GM12878 (cell line): Measurements from ENCODE around the gene VGLL4. TPM values are rescaled to one million over a fixed set of nuclear protein-coding genes. Genes with fewer than 3 reads are reported as not detected.

Source experiments
- ATAC-seq: fragments of 200-7000 bp; cut with Tn5 transposase; 3 replicates; pipeline ENCODE4 v1.9.1; 2020; ENCODE audit warnings: mild to moderate bottlenecking, moderate library complexity
- BruUV-seq: library from RNA; stranded (reverse); fragments of 400-500 nt; replicated peaks from 2 replicates; lab custom pipeline; 2021; lab: Mats Ljungman, UMichigan
- CTCF ChIA-PET: fragments of 300-600 bp; sonication (Branson Sonifier 250); formaldehyde crosslinking; extraction: SDS; loops from one replicate; lab custom pipeline; 2021; ENCODE audit warnings: inconsistent platforms; lab: Yijun Ruan, JAX
- POLR2A ChIA-PET: fragments of 350-600 bp; formaldehyde crosslinking; extraction: SDS; loops from one replicate; lab custom pipeline; 2021; ENCODE audit warnings: inconsistent platforms; lab: Charles Lee
- RAD21 ChIA-PET: fragments of 300-600 bp; sonication (Branson Sonifier 250); formaldehyde crosslinking; loops from one replicate; lab custom pipeline; 2023; ENCODE audit warnings: antibody characterized with exemption; ENCODE audit not compliant: unreplicated experiment; lab: Charles Lee
- SMC1A ChIA-PET: fragments of 300-600 bp; sonication (Branson Sonifier 250); formaldehyde crosslinking; loops from one replicate; lab custom pipeline; 2023; ENCODE audit not compliant: unreplicated experiment, uncharacterized antibody; lab: Charles Lee
- DNase-seq: peaks from one replicate; pipeline ENCODE4 v3.0.0-alpha.2; 2011; ENCODE audit warnings: low read depth, low spot score
- FAIRE-seq: peaks from 3 replicates; lab custom pipeline; 2011; peaks lifted over from hg19 to GRCh38; lab: Jason Lieb, UNC
- H2AFZ ChIP-seq: 2 replicates; pipeline ENCODE4 v1.6.0; 2011; ENCODE audit warnings: low read depth, low read length, control low read depth; ENCODE audit not compliant: control insufficient read depth
- H3K27ac ChIP-seq: 2 replicates; pipeline ENCODE4 v1.5.1; 2011; ENCODE audit warnings: control low read depth; ENCODE audit not compliant: control insufficient read depth, insufficient read depth
- H3K27me3 ChIP-seq, 2 experiments: replicated peaks in 1 of 2; 2 replicates each; pipeline versions ENCODE4 v1.6.0 to v1.6.1; 2011; ENCODE audit warnings: low read length in 1 of 2; ENCODE audit not compliant: control insufficient read depth in 2 of 2, insufficient read depth in 2 of 2
- H3K36me3 ChIP-seq, 2 experiments: 2 replicates each; pipeline ENCODE4 v1.5.1; 2011; ENCODE audit warnings: low read length in 1 of 2; ENCODE audit not compliant: control insufficient read depth in 2 of 2, insufficient read depth in 2 of 2
- H3K4me1 ChIP-seq: 2 replicates; pipeline ENCODE4 v1.6.1; 2011; ENCODE audit warnings: mild to moderate bottlenecking, low read length, moderate library complexity, mixed read lengths; ENCODE audit not compliant: control insufficient read depth, insufficient read depth
- H3K4me2 ChIP-seq: 2 replicates; pipeline ENCODE4 v1.6.0; 2011; ENCODE audit warnings: control low read depth; ENCODE audit not compliant: control insufficient read depth, insufficient read depth
- H3K4me3 ChIP-seq: fragments of 200-600 bp; sonication (generic); 2 replicates; pipeline ENCODE4 v1.5.1; 2016
- H3K79me2 ChIP-seq: 2 replicates; pipeline ENCODE4 v1.6.0; 2011; ENCODE audit warnings: low read length; ENCODE audit not compliant: control insufficient read depth, insufficient read depth
- H3K9ac ChIP-seq: 2 replicates; pipeline ENCODE4 v1.8.0; 2011; ENCODE audit warnings: low read length, control low read depth, mixed read lengths; ENCODE audit not compliant: control insufficient read depth, insufficient read depth
- H3K9me3 ChIP-seq: replicated peaks from 3 replicates; pipeline ENCODE4 v1.5.1; 2011; ENCODE audit warnings: mild to moderate bottlenecking, low read length; ENCODE audit not compliant: control insufficient read depth, insufficient read depth
- H4K20me1 ChIP-seq: 2 replicates; pipeline ENCODE4 v1.6.0; 2011; ENCODE audit not compliant: control insufficient read depth, insufficient read depth
- CHD2 ChIP-seq: IDR thresholded peaks from 2 replicates; pipeline ENCODE4 v1.6.1; 2011; ENCODE audit warnings: low read depth, low read length, improper control_type of control experiment, borderline replicate concordance
- EED ChIP-seq: sonication (generic); IDR thresholded peaks from 2 replicates; pipeline ENCODE4 v1.6.1; 2016; ENCODE audit warnings: antibody characterized with exemption, low read depth
- FOXM1 ChIP-seq: IDR thresholded peaks from 2 replicates; pipeline ENCODE4 v1.6.1; 2012; ENCODE audit warnings: low read depth, mild to moderate bottlenecking, inconsistent platforms, low read length, moderate library complexity
- IRF4 ChIP-seq: IDR thresholded peaks from 2 replicates; pipeline ENCODE4 v1.6.1; 2011; ENCODE audit warnings: low read depth, low read length
- IRF5 ChIP-seq: fragments of 450-650 bp; IDR thresholded peaks from 2 replicates; pipeline ENCODE4 v1.6.1; 2017; ENCODE audit warnings: borderline replicate concordance
- JUNB ChIP-seq: IDR thresholded peaks from 2 replicates; pipeline ENCODE4 v1.6.1; 2016; ENCODE audit warnings: antibody characterized with exemption, mild to moderate bottlenecking
- POU2F2 ChIP-seq: IDR thresholded peaks from 3 replicates; pipeline ENCODE4 v1.6.1; 2011; ENCODE audit warnings: low read depth, mild to moderate bottlenecking, low read length, borderline replicate concordance
- RELA ChIP-seq: fragments of 450-650 bp; IDR thresholded peaks from 2 replicates; pipeline ENCODE4 v1.8.0; 2014; ENCODE audit warnings: borderline replicate concordance; ENCODE audit not compliant: partially characterized antibody
- RUNX3 ChIP-seq: IDR thresholded peaks from 2 replicates; pipeline ENCODE4 v1.6.1; 2012; ENCODE audit warnings: low read length, inconsistent platforms
- SUZ12 ChIP-seq: fragments of 200-600 bp; sonication (generic); IDR thresholded peaks from one replicate; pipeline ENCODE4 v1.6.1; 2018; ENCODE audit warnings: antibody characterized with exemption, mild to moderate bottlenecking; ENCODE audit not compliant: unreplicated experiment
- ZBED1 ChIP-seq: IDR thresholded peaks from 2 replicates; pipeline ENCODE4 v1.6.1; 2016; ENCODE audit warnings: borderline replicate concordance
- ZZZ3 ChIP-seq: IDR thresholded peaks from 2 replicates; pipeline ENCODE4 v1.6.1; 2011; ENCODE audit warnings: low read depth; ENCODE audit not compliant: control insufficient read depth, insufficient read length
- WGBS: methylation state at CpG from one replicate; pipeline ENCODE4 v1.1.6; 2016; ENCODE audit warnings: low lambda C conversion rate; ENCODE audit not compliant: insufficient replicate concordance, insufficient coverage; ENCODE audit errors: missing lambda C conversion rate; 5-methylcytosine and 5-hydroxymethylcytosine counted together
- in situ Hi-C: fragments of 300-500 bp; cut with MboI; formaldehyde crosslinking; loops from 9 replicates; pipeline ENCODE4 v1.14.3; 2018; ENCODE audit warnings: mixed read lengths
- intact Hi-C: fragments of 100-400 bp; cut with micrococcal nuclease; formaldehyde crosslinking; loops from one replicate; pipeline ENCODE4 v1.14.2; 2022; ENCODE audit not compliant: unreplicated experiment
- polyA plus RNA-seq, 11 experiments: library from polyadenylated mRNA; depleted of rRNA in 4 of 11; unstranded in 6 of 11; stranded (reverse) in 5 of 11; fragments of >200 nt; fragmentation: Nextera tagmentation in 4 of 11; fragmentation: Illumina TruSeq in 1 of 11; extraction: Ambion mirVana in 4 of 11; extraction: Trizol in 1 of 11; gene quantifications; 1 replicate in 1 of 11; 2 replicates in 10 of 11; pipeline versions ENCODE4 v1.2.1 to v1.2.3, GENCODE V29; 2011 to 2016; ENCODE audit warnings: inconsistent platforms in 2 of 11, missing spikeins in 2 of 11, low read depth in 1 of 11
- total RNA-seq, 4 experiments: library from RNA; depleted of rRNA in 3 of 4; stranded (reverse); fragments of >200 nt in 3 of 4; fragmentation: Illumina TruSeq in 1 of 4; extraction: Trizol in 1 of 4; gene quantifications; 2 replicates each; pipeline versions ENCODE4 v1.2.1 to v1.2.3, GENCODE V29; 2013 to 2021

Gene VGLL4
- total and polyA plus RNA-seq, 10 of the 15 experiments (the other 5 are each of a cell fraction or from before 2014, with no cell fraction given) = 0.44 to 38.1 (median 16.1) TPM

- H2AFZ ChIP-seq = no peak overlapping the region
- H3K27me3 ChIP-seq = no peaks in the 10 kb centered on the region
- no peak overlapping the region for H3K27ac ChIP-seq
- ATAC-seq (no peak), DNase-seq (no peak), FAIRE-seq (no peak)
- SMC1A ChIA-PET = interaction anchor here (1.3 kb wide), 1 partner anchor 93 kb away, joined by 3 read pairs; no protein-coding TSS in a partner anchor
- no peak overlapping the region for H3K9ac ChIP-seq
- no peak overlapping the region for H3K4me2 ChIP-seq
- no peaks in the 10 kb centered on the region for H3K9me3 ChIP-seq
- peaks cover 7 to 31% of the 10 kb centered on the region in 2 experiments for H3K36me3 ChIP-seq
- TF ChIP-seq JUNB (no peak), CHD2 (no peak), ZBED1 (no peak), RUNX3 (no peak), EED (no peak)
- CTCF ChIA-PET = interaction anchor here (1.5 kb wide), 1 partner anchor 88 kb away, joined by 7 read pairs; the partner anchor contains the start of gene VGLL4
- BruUV-seq = no TSS peak
- H3K4me3 ChIP-seq = no peak overlapping the region
- 97% methylated on average over 23 of the region's 23 CpGs for WGBS
- H3K4me1 ChIP-seq = no peaks in the 10 kb centered on the region
- no peaks in the 10 kb centered on the region; the same call in 1 of the 2 replicates for H4K20me1 ChIP-seq
- intact Hi-C loops = no loop called here
- in situ Hi-C loops = no loop called here
- H3K79me2 ChIP-seq = no peaks in the 10 kb centered on the region
- POLR2A ChIA-PET = interaction anchor here (0.9 kb wide), 1 partner anchor 17 kb away, joined by 3 read pairs; no protein-coding TSS in a partner anchor
- RAD21 ChIA-PET = interaction anchor here (1.6 kb wide), 1 partner anchor 70 kb away, joined by 3 read pairs; no protein-coding TSS in a partner anchor
Observed at GRCh38 chr3:11555881-11556633, 87.7 kb downstream of the VGLL4 start.

- DNase-seq (no peak), ATAC-seq (no peak), FAIRE-seq (no peak)
- no peaks in the 10 kb centered on the region for H3K27me3 ChIP-seq
- no peaks in the 10 kb centered on the region for H3K9me3 ChIP-seq
- no peak overlapping the region for H3K9ac ChIP-seq
- WGBS = 95% methylated on average over 13 of the region's 13 CpGs
- in situ Hi-C loops (no loop called here), intact Hi-C loops (no loop called here)
- H3K4me1 ChIP-seq = no peaks in the 10 kb centered on the region
- H3K27ac ChIP-seq = no peak overlapping the region
- RAD21 ChIA-PET = no interaction called here
- H3K4me3 ChIP-seq = no peak overlapping the region
- H4K20me1 ChIP-seq = no peaks in the 10 kb centered on the region; the same call in 1 of the 2 replicates
- SMC1A ChIA-PET = no interaction called here
- POLR2A ChIA-PET = interaction anchor here (0.5 kb wide), 1 partner anchor 74 kb away, joined by 6 read pairs; no protein-coding TSS in a partner anchor
- no peak overlapping the region for H3K4me2 ChIP-seq
- CTCF ChIA-PET = interaction anchor here (1.5 kb wide), 1 partner anchor 89 kb away, joined by 7 read pairs; the partner anchor contains the start of gene VGLL4
- BruUV-seq = no TSS peak
- H3K79me2 ChIP-seq = no peaks in the 10 kb centered on the region
- peaks cover 7 to 28% of the 10 kb centered on the region in 2 experiments for H3K36me3 ChIP-seq
- no peak overlapping the region for H2AFZ ChIP-seq
- TF ChIP-seq IRF4 (no peak), FOXM1 (no peak), IRF5 (no peak), ZZZ3 (no peak), SUZ12 (no peak), POU2F2 (no peak), RELA (no peak)
Observed at GRCh38 chr3:11555211-11555782, 88.4 kb downstream of the VGLL4 start.
